ENCODE data around the gene CSNK2A3. TPM values are rescaled to one million over a fixed set of nuclear protein-coding genes. Genes with fewer than 3 reads are reported as not detected.

CSNK2A3 gene
- polyA plus RNA-seq, 1 donor, result 0.24 TPM

GRCh38 chr11:11336664-11337063 lies 16.4 kb downstream of the CSNK2A3 start:
- DNase-seq (ENCODE audit: low read depth), result no peak

GRCh38 chr11:11335043-11335442 lies 18.0 kb downstream of the CSNK2A3 start:
- DNase-seq (ENCODE audit: low read depth), result no peak

GRCh38 chr11:11334607-11335006 lies 18.4 kb downstream of the CSNK2A3 start:
- no peak for DNase-seq (ENCODE audit: low read depth)

- no peak for DNase-seq (ENCODE audit: low read depth)
Measured at GRCh38 chr11:11332141-11332710, 20.8 kb downstream of the CSNK2A3 start.

- no peak for DNase-seq (ENCODE audit: low read depth)
Measured at GRCh38 chr11:11329062-11329806, 23.8 kb downstream of the CSNK2A3 start.

- DNase-seq (ENCODE audit: low read depth), result no peak
Measured at GRCh38 chr11:11324090-11324489, 29.0 kb downstream of the CSNK2A3 start.

GRCh38 chr11:11322101-11322500 lies 30.9 kb downstream of the CSNK2A3 start:
- DNase-seq (ENCODE audit: low read depth), result no peak

GRCh38 chr11:11320825-11321224 lies 32.2 kb downstream of the CSNK2A3 start:
- DNase-seq (ENCODE audit: low read depth), result no peak

GRCh38 chr11:11318961-11319360 lies 34.1 kb downstream of the CSNK2A3 start:
- DNase-seq (ENCODE audit: low read depth), result no peak

- DNase-seq (ENCODE audit: low read depth), result no peak
Measured at GRCh38 chr11:11318461-11318860, 34.6 kb downstream of the CSNK2A3 start.

GRCh38 chr11:11316651-11317230 lies 36.3 kb downstream of the CSNK2A3 start:
- no peak for DNase-seq (ENCODE audit: low read depth)

GRCh38 chr11:11313902-11314692 lies 39.0 kb downstream of the CSNK2A3 start:
- DNase-seq (ENCODE audit: low read depth), result no peak

- DNase-seq (ENCODE audit: low read depth), result no peak
Measured at GRCh38 chr11:11313426-11313825, 39.6 kb downstream of the CSNK2A3 start.

GRCh38 chr11:11312738-11313137 lies 40.3 kb downstream of the CSNK2A3 start:
- no peak for DNase-seq (ENCODE audit: low read depth)

- DNase-seq (ENCODE audit: low read depth), result no peak
Measured at GRCh38 chr11:11311169-11311568, 41.9 kb downstream of the CSNK2A3 start.

- no peak for DNase-seq (ENCODE audit: low read depth)
Measured at GRCh38 chr11:11309906-11310305, 43.1 kb downstream of the CSNK2A3 start.

- DNase-seq (ENCODE audit: low read depth), result no peak
Measured at GRCh38 chr11:11308249-11308648, 44.8 kb downstream of the CSNK2A3 start.

GRCh38 chr11:11306855-11307254 lies 46.2 kb downstream of the CSNK2A3 start:
- no peak for DNase-seq (ENCODE audit: low read depth)

- no peak for DNase-seq (ENCODE audit: low read depth)
Measured at GRCh38 chr11:11304550-11304949, 48.5 kb downstream of the CSNK2A3 start.

- DNase-seq (ENCODE audit: low read depth), result no peak
Measured at GRCh38 chr11:11302565-11302964, 50.5 kb downstream of the CSNK2A3 start.
